GM21390 (cell line): ENCODE measurements around the gene SLC19A3.
"Not testable (repeated sequence)": the region's sequence is repeated elsewhere in the genome, so short reads cannot be mapped to it uniquely, and the experiment has no call there.

Source experiments
- ATAC-seq: cut with Tn5 transposase; IDR thresholded peaks from one replicate; pipeline ENCODE4 v1.9.1; 2021; ENCODE audit not compliant: unreplicated experiment

Gene SLC19A3

GRCh38 chr2:227703961-227704360 lies 13.9 kb downstream of the SLC19A3 start:
- ATAC-seq: no peak

- no peak for ATAC-seq
Observed at GRCh38 chr2:227703280-227703732, 14.5 kb downstream of the SLC19A3 start.

GRCh38 chr2:227701556-227701955 lies 16.3 kb downstream of the SLC19A3 start:
- ATAC-seq: no peak

GRCh38 chr2:227696990-227697679 lies 20.7 kb downstream of the SLC19A3 start:
- ATAC-seq: no peak

- ATAC-seq: no peak
Observed at GRCh38 chr2:227687189-227687588, 30.6 kb downstream of the SLC19A3 start.

- no peak for ATAC-seq
Observed at GRCh38 chr2:227684258-227684657, 33.6 kb downstream of the SLC19A3 start.

- no peak for ATAC-seq
Observed at GRCh38 chr2:227677928-227678327, 39.9 kb downstream of the SLC19A3 start.

GRCh38 chr2:227674485-227674884 lies 43.3 kb downstream of the SLC19A3 start:
- no peak for ATAC-seq

- ATAC-seq: not testable (repeated sequence)
Observed at GRCh38 chr2:227673620-227674019, 44.2 kb downstream of the SLC19A3 start.

- no peak for ATAC-seq
Observed at GRCh38 chr2:227671170-227671905, 46.5 kb downstream of the SLC19A3 start.

GRCh38 chr2:227666631-227667170 lies 51.1 kb downstream of the SLC19A3 start, which contains the start of gene SCYGR5:
Gene SCYGR5, plus strand, starts transcription at chr2:227666804. Its CDS starts 0 bp downstream, at chr2:227666804.
- not testable (repeated sequence) for ATAC-seq

- ATAC-seq: no peak
Observed at GRCh38 chr2:227665189-227665940, 52.5 kb downstream of the SLC19A3 start.

- no peak for ATAC-seq
Observed at GRCh38 chr2:227661827-227662226, 56.0 kb downstream of the SLC19A3 start.

- no peak for ATAC-seq
Observed at GRCh38 chr2:227661025-227661649, 56.7 kb downstream of the SLC19A3 start.

GRCh38 chr2:227657199-227657845 lies 60.5 kb downstream of the SLC19A3 start:
- ATAC-seq: no peak

GRCh38 chr2:227655454-227655853 lies 62.4 kb downstream of the SLC19A3 start:
- ATAC-seq: no peak

- no peak for ATAC-seq
Observed at GRCh38 chr2:227654426-227654825, 63.4 kb downstream of the SLC19A3 start.

- ATAC-seq: no peak
Observed at GRCh38 chr2:227653419-227653818, 64.4 kb downstream of the SLC19A3 start.

- ATAC-seq: no peak
Observed at GRCh38 chr2:227643990-227644551, 73.8 kb downstream of the SLC19A3 start.

GRCh38 chr2:227642656-227643055 lies 75.2 kb downstream of the SLC19A3 start:
- no peak for ATAC-seq
